ENCODE measurements around the gene FST.

FST gene

GRCh38 chr5:53480416-53481158 is at the start of gene FST:
Gene FST, plus strand, starts transcription at chr5:53480629. Its CDS starts 163 bp downstream, at chr5:53480792.
- DNase-seq (ENCODE audit: low read depth), result no peak

GRCh38 chr5:53431665-53432064 is 48.8 kb upstream of the FST start:
- DNase-seq (ENCODE audit: low read depth), result no peak

- DNase-seq (ENCODE audit: low read depth), result no peak
These were observed 47.4 kb upstream of the FST start for GRCh38 chr5:53433026-53433425.

GRCh38 chr5:53434541-53434940 is 45.9 kb upstream of the FST start:
- no peak for DNase-seq (ENCODE audit: low read depth)

- DNase-seq (ENCODE audit: low read depth), result no peak
These were observed 43.8 kb upstream of the FST start for GRCh38 chr5:53436480-53437191.

GRCh38 chr5:53438079-53438478 is 42.4 kb upstream of the FST start:
- DNase-seq (ENCODE audit: low read depth), result no peak

DNA sequence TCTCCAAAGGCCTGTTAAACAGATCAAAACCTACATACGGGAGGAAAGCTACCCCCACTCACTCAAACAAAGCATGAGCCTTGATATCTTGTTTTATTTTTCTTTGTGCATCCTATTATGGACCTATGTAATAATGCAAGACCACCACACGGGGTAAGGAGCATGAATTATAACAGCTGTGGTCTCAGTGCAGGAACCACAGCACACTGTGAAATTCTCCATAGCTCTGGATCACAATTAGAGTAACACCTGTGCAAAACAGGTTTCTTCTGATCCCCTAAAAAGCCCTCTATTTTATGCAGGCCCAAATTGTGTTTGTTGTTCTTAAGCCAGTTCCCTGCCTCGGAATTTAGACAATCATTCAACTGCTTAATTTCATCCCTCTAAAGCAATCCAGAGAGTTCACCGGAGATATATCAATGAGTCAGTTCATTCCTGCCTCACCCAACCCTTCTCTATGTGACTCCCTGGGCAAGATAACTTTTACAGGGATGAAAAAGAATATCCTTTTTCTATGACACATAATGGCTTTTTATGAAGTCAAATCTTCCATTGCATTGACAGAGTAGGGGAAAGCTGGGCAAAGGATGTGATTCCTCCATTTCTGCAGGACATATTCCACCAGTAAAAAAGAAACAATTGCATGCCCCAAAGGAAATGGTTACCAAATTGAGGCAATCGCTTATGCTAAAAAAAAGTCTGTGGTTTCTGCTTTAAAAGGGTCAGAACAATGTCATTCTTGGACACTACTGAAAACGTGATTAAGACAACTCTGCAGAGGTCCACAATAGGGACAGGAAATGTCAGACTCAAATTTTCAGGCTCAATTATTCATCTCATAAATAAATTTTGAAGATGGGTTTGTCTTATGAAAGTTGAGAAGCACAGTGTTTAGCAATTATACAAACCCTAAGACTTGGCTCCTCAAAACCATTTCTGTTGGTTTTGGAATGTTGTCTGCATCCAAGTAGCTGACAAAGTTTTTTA is 41.6 kb upstream of the FST start:
- no peak for DNase-seq (ENCODE audit: low read depth)

DNA sequence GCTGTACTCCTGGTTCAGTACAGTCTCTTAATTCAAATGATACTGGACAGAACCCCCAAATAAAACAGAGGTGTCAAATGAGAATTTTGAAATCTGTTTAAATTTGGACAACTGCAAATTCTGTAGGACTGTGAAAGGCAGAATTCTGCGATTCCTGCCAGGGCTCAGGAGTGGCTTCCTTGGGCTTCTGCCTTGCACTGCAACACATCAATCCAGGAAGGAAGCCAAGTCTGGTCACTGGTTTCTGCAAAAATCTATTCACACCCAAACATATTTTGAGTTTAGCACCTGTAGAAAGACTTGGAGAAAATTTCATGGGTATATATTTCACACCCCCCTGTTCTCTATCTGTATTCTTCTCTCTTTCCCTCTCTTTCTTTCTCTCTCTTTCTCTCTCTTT is 37.5 kb upstream of the FST start:
- no peak for DNase-seq (ENCODE audit: low read depth)

DNA sequence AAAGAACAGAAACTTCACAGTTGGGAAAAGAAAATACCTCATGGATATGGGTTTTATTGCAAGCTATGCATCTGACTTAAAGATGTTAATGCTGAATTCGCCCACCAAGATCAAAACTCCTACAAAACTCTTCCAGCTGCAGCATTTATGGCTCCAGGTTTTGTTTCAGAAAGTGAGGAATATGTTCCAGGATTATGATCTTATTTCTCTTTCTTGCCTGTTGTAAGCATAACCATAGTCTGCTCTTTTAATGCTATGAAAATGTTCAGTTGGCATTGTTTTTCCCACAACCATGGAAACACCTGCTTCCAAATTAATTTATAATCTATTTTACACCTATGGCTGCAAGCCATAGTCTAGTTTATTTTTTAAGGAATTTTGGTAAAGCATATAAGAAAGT is 34.9 kb upstream of the FST start:
- no peak for DNase-seq (ENCODE audit: low read depth)

DNA sequence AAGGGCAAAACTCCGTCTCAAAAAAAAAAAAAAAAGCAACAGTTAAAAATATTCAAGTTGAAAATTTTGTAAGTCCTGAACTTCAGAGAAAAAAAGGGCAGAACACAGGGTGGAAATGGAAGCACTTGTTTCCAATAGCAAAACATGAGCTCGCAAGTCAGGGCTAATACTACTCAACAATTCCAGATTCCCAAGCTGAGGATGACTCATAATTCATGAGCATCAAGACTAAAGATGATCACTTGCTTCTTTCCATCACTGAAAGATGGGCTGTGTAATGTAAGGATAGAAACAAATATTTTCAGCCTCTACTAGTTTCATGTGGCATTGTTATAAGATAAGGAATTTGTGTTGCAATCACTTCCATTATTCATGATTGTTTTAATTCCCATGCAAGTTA is 33.5 kb upstream of the FST start:
- DNase-seq (ENCODE audit: low read depth), result no peak

DNA sequence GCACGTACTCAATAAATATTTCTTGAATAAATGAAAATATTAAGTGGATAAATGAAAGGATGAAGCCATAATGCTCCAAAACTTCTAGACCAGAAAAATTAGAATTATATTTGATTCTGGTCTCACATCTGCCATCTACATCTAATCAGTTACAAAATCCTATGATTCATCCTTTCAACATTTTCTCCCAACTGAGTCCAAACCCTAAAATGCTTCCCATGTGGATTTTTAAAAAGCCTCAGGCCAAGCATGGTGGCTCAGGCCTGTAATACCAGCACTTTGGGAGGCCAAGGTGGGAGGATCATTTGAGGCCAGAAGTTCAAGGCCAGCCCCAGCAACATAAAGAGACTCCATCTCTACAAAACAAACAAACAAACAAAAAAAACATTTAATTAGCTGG is 31.6 kb upstream of the FST start:
- DNase-seq (ENCODE audit: low read depth), result no peak

DNA sequence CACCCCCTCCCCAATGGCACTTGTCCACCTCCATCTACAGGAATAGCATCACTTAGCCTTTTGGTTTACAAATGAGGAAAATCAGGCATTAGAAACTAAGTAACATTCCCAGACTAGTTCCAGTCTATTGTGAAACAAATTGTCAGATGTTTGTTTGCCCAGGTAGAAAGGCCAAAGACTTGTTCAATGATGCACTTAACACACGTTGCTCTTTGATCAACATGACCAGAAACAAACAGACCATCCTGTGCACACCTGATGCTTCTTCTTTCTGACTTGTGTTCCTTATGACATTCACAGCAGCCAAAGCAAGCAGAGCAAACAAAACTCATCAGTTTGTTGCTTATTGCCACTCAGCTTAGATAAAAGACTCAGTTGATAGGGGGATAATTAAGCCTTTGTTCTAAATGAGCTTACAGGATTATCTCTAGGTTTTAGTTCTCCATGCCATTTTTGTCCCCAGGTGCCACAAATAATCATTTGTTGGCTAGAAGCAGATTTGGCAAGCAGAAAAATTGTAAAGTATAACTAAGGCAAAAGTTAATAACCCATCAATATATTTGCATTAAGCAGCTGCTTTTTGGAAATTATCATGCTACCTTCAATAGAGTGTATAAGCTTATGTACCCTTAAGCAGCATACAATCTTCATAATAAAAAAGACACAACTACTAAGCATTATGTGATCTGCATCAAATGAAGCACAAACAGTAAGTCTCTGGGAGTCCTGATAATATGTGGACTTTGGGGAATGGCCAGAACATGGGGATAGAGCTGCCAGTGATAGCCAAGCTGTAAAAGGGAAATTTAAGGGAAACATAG is 26.3 kb upstream of the FST start:
- no peak for DNase-seq (ENCODE audit: low read depth)

DNA sequence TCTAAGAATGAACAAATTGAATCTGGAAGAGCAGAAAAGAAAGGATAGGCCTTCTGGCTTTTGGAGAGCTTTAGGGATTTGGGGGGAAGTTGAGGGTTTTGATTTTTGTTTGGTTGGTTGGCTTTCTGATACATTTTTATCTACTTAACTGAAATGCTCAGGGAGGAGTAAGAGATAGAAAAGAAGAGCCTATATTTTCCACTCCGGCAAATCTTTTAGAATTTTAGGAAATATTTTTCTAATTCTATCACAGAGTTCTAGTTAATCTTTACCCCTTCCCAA is 25.8 kb upstream of the FST start:
- no peak for DNase-seq (ENCODE audit: low read depth)

DNA sequence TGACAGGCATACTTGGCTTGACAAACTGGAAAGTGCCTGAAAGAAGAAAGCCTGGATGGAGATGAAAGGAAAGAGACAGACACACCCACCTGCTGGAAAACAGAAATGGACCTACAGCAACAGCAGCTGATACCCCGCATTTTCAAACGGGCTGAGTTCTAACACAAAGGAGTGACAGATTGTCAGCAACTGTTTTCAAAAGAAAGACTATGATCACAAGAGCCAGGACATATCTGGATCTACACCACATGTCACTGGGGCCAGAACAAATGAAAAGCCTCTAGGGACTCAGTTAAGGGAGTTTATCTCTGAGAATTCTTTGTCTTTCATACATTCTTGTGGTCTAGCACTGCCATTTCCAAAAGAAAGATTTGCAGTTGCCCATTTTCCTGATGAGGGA is 24.1 kb upstream of the FST start:
- no peak for DNase-seq (ENCODE audit: low read depth)

DNA sequence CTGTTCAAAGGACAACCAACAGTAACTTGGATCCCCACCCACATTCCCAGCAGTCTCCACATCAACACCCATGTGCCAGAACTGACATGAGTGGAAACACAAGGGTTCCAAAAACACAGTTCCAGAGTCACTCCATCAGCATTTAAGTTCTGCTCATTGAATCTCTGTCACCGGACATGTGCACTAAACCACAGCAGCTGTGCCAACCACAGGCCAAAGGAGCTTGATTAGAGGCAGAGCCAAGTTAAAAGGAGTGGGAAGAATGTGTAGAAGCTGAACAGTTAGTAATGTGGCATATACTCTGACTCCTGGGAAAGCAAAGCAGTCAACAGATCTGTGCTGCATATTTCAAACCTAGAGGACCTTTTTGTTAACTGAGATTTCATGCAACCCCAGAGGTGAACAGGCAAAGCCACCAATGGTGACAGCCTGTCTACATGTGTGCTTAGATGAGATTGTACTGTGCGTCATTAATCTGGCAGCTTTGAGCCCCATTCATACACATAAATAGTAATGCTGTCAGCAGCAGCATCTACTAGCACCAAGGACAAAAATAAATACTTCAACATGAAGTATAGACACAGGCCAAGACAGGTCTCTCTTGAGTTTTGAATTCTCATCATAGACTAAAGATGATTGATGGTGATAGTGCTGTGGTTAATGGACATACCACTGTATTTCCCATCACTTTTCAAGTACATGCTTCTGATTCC is 16.4 kb upstream of the FST start:
- DNase-seq (ENCODE audit: low read depth), result no peak

DNA sequence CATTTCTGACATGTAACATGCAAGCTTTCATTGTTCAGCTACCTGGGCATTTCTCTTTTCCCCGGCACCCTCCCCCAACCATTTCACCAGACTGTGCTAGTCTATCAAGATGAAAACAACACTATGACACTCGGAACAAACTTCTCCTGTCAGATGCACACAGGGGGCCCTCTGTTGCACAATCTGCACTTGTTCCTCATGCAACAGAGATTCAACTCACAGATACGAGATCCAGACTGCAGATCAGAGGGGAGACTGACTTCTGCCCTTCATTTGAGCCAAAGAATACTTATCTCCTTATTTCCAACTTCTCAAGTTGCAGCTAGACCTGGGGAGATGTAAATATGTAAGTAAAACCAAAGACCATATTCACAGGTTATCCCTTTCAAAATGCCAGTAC is 15.7 kb upstream of the FST start:
- no peak for DNase-seq (ENCODE audit: low read depth)

DNA sequence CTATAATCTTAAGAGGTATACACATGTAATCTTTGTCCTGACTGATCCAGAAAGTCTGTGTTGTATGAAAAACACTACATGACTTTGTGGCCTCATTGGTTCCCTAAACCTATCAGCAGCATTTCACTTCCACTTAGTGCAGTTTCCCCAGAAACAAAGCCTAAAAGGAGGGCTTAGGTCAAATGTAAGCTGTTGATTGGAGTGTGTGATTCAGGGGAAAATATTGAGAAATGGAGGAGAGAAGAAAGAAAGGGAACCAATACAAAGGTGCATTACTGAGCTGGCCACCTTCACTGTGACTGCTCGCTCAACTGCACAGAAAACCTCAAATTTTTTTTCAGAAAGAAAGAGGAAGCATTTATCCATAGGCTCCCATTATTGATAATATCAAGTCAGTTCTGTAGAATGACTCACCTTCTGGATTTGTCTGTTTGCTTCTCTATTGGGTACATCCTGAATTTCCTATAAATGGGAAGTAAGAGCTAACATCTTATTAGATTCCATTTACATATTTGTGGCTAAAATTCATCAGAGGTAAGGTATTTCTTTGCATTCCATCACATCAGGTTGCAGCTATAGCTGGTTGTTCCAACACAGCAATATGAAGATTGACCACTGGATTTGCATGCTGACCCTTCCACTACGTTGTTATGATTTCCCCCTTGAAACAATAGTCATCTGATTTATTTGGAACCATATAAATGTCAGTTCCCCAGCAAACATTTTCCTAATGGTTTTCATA is 10.3 kb upstream of the FST start:
- DNase-seq (ENCODE audit: low read depth), result no peak

GRCh38 chr5:53472279-53472678 is 8.2 kb upstream of the FST start:
- no peak for DNase-seq (ENCODE audit: low read depth)

DNA sequence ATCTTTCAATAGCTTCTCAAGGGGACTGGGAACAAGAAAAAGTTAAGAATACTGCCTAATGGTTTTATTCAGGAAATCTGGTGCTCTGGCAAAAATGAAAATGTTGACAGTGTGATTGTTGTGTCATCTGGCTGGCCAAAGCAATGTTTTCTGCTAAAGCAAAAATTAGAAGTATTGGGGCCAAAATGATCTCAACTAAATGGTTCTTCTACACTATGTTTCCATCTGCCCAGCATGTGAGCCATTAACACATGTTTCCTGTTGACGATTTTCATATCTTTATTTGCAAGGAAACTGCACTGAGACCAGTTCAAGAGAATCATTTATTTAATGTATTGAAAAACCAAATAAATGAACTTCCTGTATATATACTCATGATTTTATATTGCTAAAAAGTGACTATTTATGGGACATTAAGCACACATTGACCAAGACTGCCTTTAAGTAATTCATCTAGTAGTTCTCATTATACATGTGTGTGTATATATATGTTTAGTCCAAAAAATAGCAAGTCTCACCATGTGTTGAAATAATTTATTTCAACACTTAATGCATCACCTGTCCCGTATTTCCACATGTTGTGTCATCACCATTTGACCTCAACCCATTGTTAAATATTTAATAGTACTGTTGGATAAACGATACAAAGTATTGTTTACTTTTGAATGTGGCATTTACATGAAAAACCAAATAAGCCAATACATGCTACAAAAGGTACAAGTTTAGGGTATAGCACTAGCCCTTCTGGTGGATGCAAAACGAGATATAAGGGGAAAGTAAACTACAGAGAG is 7.5 kb upstream of the FST start:
- DNase-seq (ENCODE audit: low read depth), result no peak

GRCh38 chr5:53473633-53474032 is 6.8 kb upstream of the FST start:
- no peak for DNase-seq (ENCODE audit: low read depth)
